Vagina (tissue), 2 donors: ENCODE data around the gene GABRB3. TPM values are rescaled to one million over a fixed set of nuclear protein-coding genes. Genes with fewer than 3 reads are reported as not detected.

Experiments
- DNase-seq, 2 donors: peaks; one replicate each; pipeline ENCODE4 v3.0.0-alpha.2; 2017; ENCODE audit errors: extremely low spot score in 2 of 2
- H3K27ac ChIP-seq: fragments of 200-600 bp; sonication (generic); one replicate; pipeline ENCODE4 v1.5.1; 2019
- H3K27me3 ChIP-seq: fragments of 200-600 bp; sonication (generic); one replicate; pipeline ENCODE4 v1.5.1; 2019
- H3K36me3 ChIP-seq, 2 donors: fragments of 200-600 bp; sonication (generic); one replicate each; pipeline ENCODE4 v1.5.1; 2017 to 2019
- H3K4me1 ChIP-seq: fragments of 200-600 bp; sonication (generic); one replicate; pipeline ENCODE4 v1.5.1; 2019
- H3K4me3 ChIP-seq, 2 donors: fragments of 200-600 bp; sonication (generic); 1 replicate in 1 of 2; 2 replicates in 1 of 2; pipeline ENCODE4 v1.5.1; 2016 to 2019
- H3K9me3 ChIP-seq: fragments of 200-600 bp; sonication (generic); one replicate; pipeline ENCODE4 v1.5.1; 2019
- POLR2A ChIP-seq, 2 donors: fragments of 450-650 bp; IDR thresholded peaks; one replicate each; pipeline ENCODE4 v1.6.1; 2017; ENCODE audit warnings: antibody characterized with exemption in 2 of 2, mild to moderate bottlenecking in 2 of 2, moderate library complexity in 2 of 2
- POLR2AphosphoS5 ChIP-seq, 2 donors: sonication (generic); formaldehyde crosslinking; IDR thresholded peaks; one replicate each; pipeline ENCODE4 v1.9.0; 2017; ENCODE audit warnings: antibody characterized with exemption in 2 of 2, mild to moderate bottlenecking in 2 of 2, low read depth in 1 of 2; ENCODE audit not compliant: insufficient read depth in 1 of 2
- intact Hi-C: fragments of 100-400 bp; cut with DNase I; formaldehyde crosslinking; loops from one replicate; pipeline ENCODE4 v1.15.1; 2023
- total RNA-seq: library from RNA; depleted of rRNA; stranded (reverse); fragments of >200 nt; gene quantifications from one replicate; pipeline ENCODE4 v1.2.3, GENCODE V29; 2016
- TF ChIP-seq, protein P1 (sequence below), 3 experiments: fragments of 450-650 bp in 2 of 3; fragments of 200-600 bp in 1 of 3; sonication (generic) in 1 of 3; IDR thresholded peaks; one replicate each; pipeline ENCODE4 v1.5.1; 2017 to 2019; ENCODE audit warnings: antibody characterized with exemption in 3 of 3, mild to moderate bottlenecking in 2 of 3, moderate library complexity in 2 of 3

GABRB3 gene
- total RNA-seq, 1 donor from 2014 or later: not detected

DNA sequence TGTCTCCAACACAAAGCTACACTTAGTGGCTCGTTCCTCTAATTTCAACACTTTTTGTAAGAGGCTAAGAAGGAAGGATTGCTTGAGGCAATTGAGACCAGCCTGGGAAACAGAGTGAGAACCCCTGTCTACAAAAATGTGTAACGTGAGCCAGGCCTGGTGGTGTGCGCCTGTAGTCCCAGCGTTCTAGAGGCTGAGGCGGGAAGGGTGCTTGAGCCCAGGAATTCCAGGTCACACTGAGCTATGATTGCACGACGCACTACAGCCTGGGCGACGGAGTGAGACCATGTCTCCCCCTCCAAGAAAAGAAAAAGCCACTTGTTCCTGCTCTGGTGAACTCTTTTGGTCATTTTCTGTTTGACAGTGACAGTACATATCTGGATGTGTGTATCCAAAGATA is 127.9 kb downstream of the GABRB3 start:
- Histone ChIP-seq H3K27me3 (no peaks in the 10 kb centered on the region), H3K4me3 (no peak overlapping the region), H3K27ac (no peak overlapping the region), H3K4me1 (no peaks in the 10 kb centered on the region), H3K9me3 (no peaks in the 10 kb centered on the region), H3K36me3 (no peaks in the 10 kb centered on the region)
- TF ChIP-seq POLR2A (IDR thresholded peaks at IDR 0.05): no peak
- TF ChIP-seq, protein P1, sequence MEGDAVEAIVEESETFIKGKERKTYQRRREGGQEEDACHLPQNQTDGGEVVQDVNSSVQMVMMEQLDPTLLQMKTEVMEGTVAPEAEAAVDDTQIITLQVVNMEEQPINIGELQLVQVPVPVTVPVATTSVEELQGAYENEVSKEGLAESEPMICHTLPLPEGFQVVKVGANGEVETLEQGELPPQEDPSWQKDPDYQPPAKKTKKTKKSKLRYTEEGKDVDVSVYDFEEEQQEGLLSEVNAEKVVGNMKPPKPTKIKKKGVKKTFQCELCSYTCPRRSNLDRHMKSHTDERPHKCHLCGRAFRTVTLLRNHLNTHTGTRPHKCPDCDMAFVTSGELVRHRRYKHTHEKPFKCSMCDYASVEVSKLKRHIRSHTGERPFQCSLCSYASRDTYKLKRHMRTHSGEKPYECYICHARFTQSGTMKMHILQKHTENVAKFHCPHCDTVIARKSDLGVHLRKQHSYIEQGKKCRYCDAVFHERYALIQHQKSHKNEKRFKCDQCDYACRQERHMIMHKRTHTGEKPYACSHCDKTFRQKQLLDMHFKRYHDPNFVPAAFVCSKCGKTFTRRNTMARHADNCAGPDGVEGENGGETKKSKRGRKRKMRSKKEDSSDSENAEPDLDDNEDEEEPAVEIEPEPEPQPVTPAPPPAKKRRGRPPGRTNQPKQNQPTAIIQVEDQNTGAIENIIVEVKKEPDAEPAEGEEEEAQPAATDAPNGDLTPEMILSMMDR (IDR thresholded peaks at IDR 0.05): no peak
- no peak for TF ChIP-seq POLR2AphosphoS5 (IDR thresholded peaks at IDR 0.05; ENCODE audit: insufficient read depth in 1 of 2, low read depth in 1 of 2)
- intact Hi-C loops: no loop called here
- no peak for DNase-seq

DNA sequence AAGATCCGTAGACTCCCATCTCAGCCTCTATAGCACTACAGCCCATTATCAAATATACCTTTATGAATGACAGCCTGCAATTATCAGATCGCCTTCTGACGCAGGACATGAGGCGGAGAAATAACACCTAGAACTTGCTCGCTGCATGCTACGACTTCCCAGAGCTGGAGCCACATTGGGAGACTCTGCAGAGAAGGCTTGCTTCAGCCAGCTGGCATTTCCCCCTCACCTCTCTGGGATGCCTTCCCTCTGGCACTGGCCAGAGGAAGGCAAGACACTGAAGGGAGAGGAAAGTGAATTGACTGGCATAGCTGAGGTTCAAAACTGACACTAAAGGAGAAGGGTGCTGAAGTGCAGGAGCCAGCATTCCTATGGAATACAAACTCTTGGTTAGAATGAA is 131.7 kb downstream of the GABRB3 start:
- Histone ChIP-seq H3K27me3 (no peaks in the 10 kb centered on the region), H3K9me3 (no peaks in the 10 kb centered on the region), H3K36me3 (no peaks in the 10 kb centered on the region), H3K4me3 (no peak overlapping the region), H3K27ac (no peak overlapping the region), H3K4me1 (no peaks in the 10 kb centered on the region)
- intact Hi-C loops: no loop called here
- TF ChIP-seq POLR2AphosphoS5 (IDR thresholded peaks at IDR 0.05; ENCODE audit: insufficient read depth in 1 of 2, low read depth in 1 of 2) (no peak), POLR2A (IDR thresholded peaks at IDR 0.05) (no peak)
- TF ChIP-seq, protein P1 (IDR thresholded peaks at IDR 0.05): no peak
- no peak for DNase-seq

DNA sequence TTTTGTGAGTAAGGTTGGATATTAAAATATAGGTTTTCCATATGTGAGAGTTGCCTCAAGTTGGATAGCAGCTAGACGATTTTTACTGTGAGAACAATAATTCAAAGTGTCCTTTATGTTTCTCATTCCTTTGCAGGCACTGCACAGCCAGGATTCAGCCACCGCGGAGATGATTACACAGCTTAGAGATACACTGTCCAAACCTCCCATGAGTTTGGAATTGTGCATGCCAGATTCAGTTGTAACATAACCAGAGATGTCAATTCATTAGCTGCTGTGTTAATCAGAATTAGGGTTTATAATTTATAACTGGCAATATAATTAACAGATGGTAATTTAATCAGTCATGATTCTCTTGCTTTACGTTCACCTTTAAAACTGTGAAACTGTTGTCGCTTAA is 132.3 kb downstream of the GABRB3 start:
- no peak overlapping the region for H3K27ac ChIP-seq
- no peaks in the 10 kb centered on the region for H3K36me3 ChIP-seq
- no peak overlapping the region for H3K4me3 ChIP-seq
- no peaks in the 10 kb centered on the region for H3K4me1 ChIP-seq
- intact Hi-C loops: no loop called here
- H3K27me3 ChIP-seq: no peaks in the 10 kb centered on the region
- TF ChIP-seq POLR2AphosphoS5 (IDR thresholded peaks at IDR 0.05; ENCODE audit: insufficient read depth in 1 of 2, low read depth in 1 of 2) (no peak), POLR2A (IDR thresholded peaks at IDR 0.05) (no peak)
- TF ChIP-seq, protein P1 (IDR thresholded peaks at IDR 0.05): no peak
- H3K9me3 ChIP-seq: no peaks in the 10 kb centered on the region
- no peak for DNase-seq

DNA sequence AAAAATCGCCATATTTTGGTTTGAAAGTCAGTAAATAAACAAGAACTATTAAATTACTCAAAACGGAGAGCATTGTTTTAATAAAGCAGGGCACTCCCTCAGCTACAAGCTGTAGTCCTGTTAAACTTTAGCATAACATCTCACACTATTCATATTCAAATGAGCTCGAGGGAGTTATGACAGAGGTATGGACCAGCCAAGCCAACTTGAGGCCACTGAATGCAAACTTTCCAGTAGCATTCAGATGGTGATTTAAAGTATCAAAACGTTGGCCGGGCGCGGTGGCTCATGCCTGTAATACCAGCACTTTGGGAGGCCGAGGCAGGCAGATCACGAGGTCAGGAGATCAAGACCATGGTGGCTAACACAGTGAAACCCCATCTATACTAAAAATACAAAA is 132.9 kb downstream of the GABRB3 start:
- no peaks in the 10 kb centered on the region for H3K9me3 ChIP-seq
- H3K4me3 ChIP-seq: no peak overlapping the region
- H3K27me3 ChIP-seq: no peaks in the 10 kb centered on the region
- DNase-seq: no peak
- H3K27ac ChIP-seq: no peak overlapping the region
- H3K4me1 ChIP-seq: no peaks in the 10 kb centered on the region
- intact Hi-C loops: no loop called here
- no peak for TF ChIP-seq POLR2A (IDR thresholded peaks at IDR 0.05)
- TF ChIP-seq, protein P1 (IDR thresholded peaks at IDR 0.05): no peak
- TF ChIP-seq POLR2AphosphoS5 (IDR thresholded peaks at IDR 0.05; ENCODE audit: insufficient read depth in 1 of 2, low read depth in 1 of 2): no peak
- H3K36me3 ChIP-seq: no peaks in the 10 kb centered on the region

DNA sequence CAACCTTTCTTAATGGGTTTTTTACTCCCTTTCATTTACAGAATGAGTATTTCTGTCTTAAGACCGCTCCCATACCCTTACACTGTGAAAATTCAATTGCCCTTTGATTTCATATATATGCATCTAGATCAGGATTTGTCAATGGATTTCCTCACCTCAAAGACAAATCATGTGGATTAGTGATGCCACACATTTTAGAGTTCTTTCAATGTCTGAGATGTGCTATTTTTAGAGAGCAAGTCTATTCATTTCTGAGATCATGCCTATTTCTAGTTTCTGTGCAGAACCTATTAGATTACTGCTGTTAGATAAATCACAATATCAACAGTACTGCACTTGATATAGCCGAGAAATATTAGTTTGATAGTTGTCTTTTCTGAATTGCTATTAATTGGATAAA is 137.3 kb downstream of the GABRB3 start:
- DNase-seq: no peak
- TF ChIP-seq POLR2A (IDR thresholded peaks at IDR 0.05) (no peak), POLR2AphosphoS5 (IDR thresholded peaks at IDR 0.05; ENCODE audit: insufficient read depth in 1 of 2, low read depth in 1 of 2) (no peak)
- TF ChIP-seq, protein P1 (IDR thresholded peaks at IDR 0.05): no peak
- H3K27ac ChIP-seq: no peak overlapping the region
- no peak overlapping the region for H3K4me3 ChIP-seq
- intact Hi-C loops: no loop called here
- no peaks in the 10 kb centered on the region for H3K27me3 ChIP-seq
- no peaks in the 10 kb centered on the region for H3K36me3 ChIP-seq
- H3K4me1 ChIP-seq: no peaks in the 10 kb centered on the region
- no peaks in the 10 kb centered on the region for H3K9me3 ChIP-seq
